HEK293 (cell line): ENCODE data around the gene GPRC5D.

Experiments
- CTCF ChIA-PET: fragments of 350-600 bp; formaldehyde crosslinking; extraction: SDS; loops from one replicate; lab custom pipeline; 2021; ENCODE audit warnings: antibody characterized with exemption; lab: Yijun Ruan, JAX
- POLR2A ChIA-PET: fragments of 300-600 bp; formaldehyde crosslinking; extraction: SDS; loops from one replicate; lab custom pipeline; 2020; ENCODE audit warnings: antibody characterized with exemption, inconsistent platforms; lab: Yijun Ruan, JAX
- H3K27ac ChIP-seq: fragments of 200-500 bp; sonication (Bioruptor generic); 2 replicates; pipeline ENCODE4 v1.5.1; 2014; ENCODE audit warnings: low read depth, low read length, control low read depth, inconsistent platforms; ENCODE audit errors: extremely low read depth
- H3K36me3 ChIP-seq, 2 experiments: fragments of 200-500 bp in 1 of 2; sonication (Bioruptor generic) in 1 of 2; 1 replicate in 1 of 2; 2 replicates in 1 of 2; pipeline ENCODE4 v1.5.1; 2014 to 2017; ENCODE audit warnings: inconsistent platforms in 2 of 2, low read length in 2 of 2; ENCODE audit not compliant: control insufficient read depth in 2 of 2, insufficient read depth in 1 of 2
- H3K4me1 ChIP-seq: fragments of 200-500 bp; sonication (Bioruptor generic); 2 replicates; pipeline ENCODE4 v1.5.1; 2014; ENCODE audit warnings: mild to moderate bottlenecking, low read length, inconsistent platforms; ENCODE audit not compliant: control insufficient read depth, insufficient read depth
- H3K4me3 ChIP-seq: 2 replicates; pipeline ENCODE4 v1.5.1; 2011; ENCODE audit warnings: low read depth, mild to moderate bottlenecking, control low read depth, low read length, moderate library complexity
- H3K9me3 ChIP-seq: fragments of 200-500 bp; sonication (Bioruptor generic); 2 replicates; pipeline ENCODE4 v1.5.1; 2014; ENCODE audit warnings: low read depth, low read length, inconsistent platforms; ENCODE audit not compliant: control insufficient read depth, insufficient read depth
- EGR2 ChIP-seq: fragments of 450-650 bp; formaldehyde crosslinking; IDR thresholded peaks from 2 replicates; pipeline ENCODE4 v1.5.1; 2016; ENCODE audit warnings: low read depth, missing biosample characterization, missing genetic modification characterization
- KLF8 ChIP-seq: fragments of 450-650 bp; formaldehyde crosslinking; IDR thresholded peaks from 2 replicates; pipeline ENCODE4 v1.5.1; 2016; ENCODE audit warnings: missing biosample characterization, missing genetic modification characterization
- KLF9 ChIP-seq: fragments of 450-650 bp; formaldehyde crosslinking; IDR thresholded peaks from 2 replicates; pipeline ENCODE4 v1.5.1; 2016; ENCODE audit warnings: missing biosample characterization, missing genetic modification characterization, low read depth
- MYNN ChIP-seq: fragments of 450-650 bp; formaldehyde crosslinking; IDR thresholded peaks from 2 replicates; pipeline ENCODE4 v1.5.1; 2016; ENCODE audit warnings: missing biosample characterization, missing genetic modification characterization, borderline replicate concordance
- PRDM4 ChIP-seq: fragments of 450-650 bp; formaldehyde crosslinking; IDR thresholded peaks from 2 replicates; pipeline ENCODE4 v1.5.1; 2017; ENCODE audit warnings: missing biosample characterization, missing genetic modification characterization
- ZFHX2 ChIP-seq: fragments of 450-650 bp; formaldehyde crosslinking; conservative IDR thresholded peaks from 2 replicates; pipeline ENCODE4 v1.5.1; 2016; ENCODE audit warnings: missing biosample characterization, missing genetic modification characterization
- ZNF10 ChIP-seq: fragments of 450-650 bp; formaldehyde crosslinking; IDR thresholded peaks from 2 replicates; pipeline ENCODE4 v1.5.1; 2017; ENCODE audit warnings: missing biosample characterization, missing genetic modification characterization
- ZNF114 ChIP-seq: fragments of 450-650 bp; formaldehyde crosslinking; IDR thresholded peaks from 2 replicates; pipeline ENCODE4 v1.5.0; 2017; ENCODE audit warnings: missing biosample characterization, missing genetic modification characterization
- ZNF132 ChIP-seq: fragments of 450-650 bp; formaldehyde crosslinking; IDR thresholded peaks from 2 replicates; pipeline ENCODE4 v1.5.1; 2017; ENCODE audit warnings: missing biosample characterization, missing genetic modification characterization, borderline replicate concordance
- ZNF138 ChIP-seq: fragments of 450-650 bp; formaldehyde crosslinking; IDR thresholded peaks from 2 replicates; pipeline ENCODE4 v1.5.1; 2016; ENCODE audit warnings: missing biosample characterization, missing genetic modification characterization, borderline replicate concordance
- ZNF146 ChIP-seq: fragments of 450-650 bp; formaldehyde crosslinking; IDR thresholded peaks from 2 replicates; pipeline ENCODE4 v1.5.1; 2016; ENCODE audit warnings: missing biosample characterization, missing genetic modification characterization
- ZNF157 ChIP-seq: fragments of 450-650 bp; formaldehyde crosslinking; IDR thresholded peaks from 2 replicates; pipeline ENCODE4 v1.5.1; 2016; ENCODE audit warnings: missing biosample characterization, missing genetic modification characterization
- ZNF2 ChIP-seq: fragments of 450-650 bp; formaldehyde crosslinking; IDR thresholded peaks from 2 replicates; pipeline ENCODE4 v1.5.1; 2016; ENCODE audit warnings: missing biosample characterization, missing genetic modification characterization
- ZNF23 ChIP-seq: fragments of 450-650 bp; formaldehyde crosslinking; IDR thresholded peaks from 2 replicates; pipeline ENCODE4 v1.5.1; 2016; ENCODE audit warnings: missing biosample characterization, missing genetic modification characterization, borderline replicate concordance
- ZNF274 ChIP-seq, 2 experiments: fragments of 200-500 bp in 1 of 2; fragments of 450-650 bp in 1 of 2; sonication (Bioruptor generic) in 1 of 2; formaldehyde crosslinking in 1 of 2; IDR thresholded peaks; 2 replicates each; pipeline versions ENCODE4 v1.5.1 to v1.6.1; 2014 to 2016; ENCODE audit warnings: borderline replicate concordance in 1 of 2, inconsistent platforms in 1 of 2, low read length in 1 of 2, missing biosample characterization in 1 of 2, missing genetic modification characterization in 1 of 2
- ZNF311 ChIP-seq: fragments of 450-650 bp; formaldehyde crosslinking; IDR thresholded peaks from 2 replicates; pipeline ENCODE4 v1.5.1; 2017; ENCODE audit warnings: missing biosample characterization, missing genetic modification characterization, borderline replicate concordance
- ZNF350 ChIP-seq: fragments of 450-650 bp; formaldehyde crosslinking; IDR thresholded peaks from 2 replicates; pipeline ENCODE4 v1.5.0; 2017; ENCODE audit warnings: missing biosample characterization, mild to moderate bottlenecking, missing genetic modification characterization
- ZNF362 ChIP-seq: fragments of 450-650 bp; formaldehyde crosslinking; IDR thresholded peaks from 2 replicates; pipeline ENCODE4 v1.5.1; 2016; ENCODE audit warnings: missing biosample characterization, missing genetic modification characterization
- ZNF416 ChIP-seq: fragments of 450-650 bp; formaldehyde crosslinking; IDR thresholded peaks from 2 replicates; pipeline ENCODE4 v1.5.1; 2016; ENCODE audit warnings: missing biosample characterization, missing genetic modification characterization
- ZNF48 ChIP-seq: fragments of 450-650 bp; formaldehyde crosslinking; IDR thresholded peaks from 2 replicates; pipeline ENCODE4 v1.5.1; 2016; ENCODE audit warnings: missing biosample characterization, missing genetic modification characterization
- TF ChIP-seq, protein P1 (sequence below): fragments of 450-650 bp; formaldehyde crosslinking; IDR thresholded peaks from 2 replicates; pipeline ENCODE4 v1.5.1; 2016; ENCODE audit warnings: missing biosample characterization, missing genetic modification characterization, borderline replicate concordance
- TF ChIP-seq, protein P2 (sequence below): fragments of 450-650 bp; formaldehyde crosslinking; IDR thresholded peaks from 2 replicates; pipeline ENCODE4 v1.5.1; 2016; ENCODE audit warnings: missing biosample characterization, missing genetic modification characterization
- TF ChIP-seq, protein P3 (sequence below): fragments of 450-650 bp; formaldehyde crosslinking; IDR thresholded peaks from 2 replicates; pipeline ENCODE4 v1.5.1; 2016; ENCODE audit warnings: missing biosample characterization, missing genetic modification characterization

GPRC5D gene

GRCh38 chr12:12960639-12961209 is 8.8 kb upstream of the GPRC5D start:
- no peak overlapping the region for H3K27ac ChIP-seq
- ChIA-PET CTCF (no interaction called here), POLR2A (no interaction called here)
- no peak overlapping the region for H3K4me3 ChIP-seq
- H3K9me3 ChIP-seq, result no peaks in the 10 kb centered on the region
- H3K36me3 ChIP-seq, result no peaks in the 10 kb centered on the region
- H3K4me1 ChIP-seq, result no peaks in the 10 kb centered on the region
- TF ChIP-seq PRDM4 (tag by site-specific recombination), result no peak
- TF ChIP-seq, protein P1, sequence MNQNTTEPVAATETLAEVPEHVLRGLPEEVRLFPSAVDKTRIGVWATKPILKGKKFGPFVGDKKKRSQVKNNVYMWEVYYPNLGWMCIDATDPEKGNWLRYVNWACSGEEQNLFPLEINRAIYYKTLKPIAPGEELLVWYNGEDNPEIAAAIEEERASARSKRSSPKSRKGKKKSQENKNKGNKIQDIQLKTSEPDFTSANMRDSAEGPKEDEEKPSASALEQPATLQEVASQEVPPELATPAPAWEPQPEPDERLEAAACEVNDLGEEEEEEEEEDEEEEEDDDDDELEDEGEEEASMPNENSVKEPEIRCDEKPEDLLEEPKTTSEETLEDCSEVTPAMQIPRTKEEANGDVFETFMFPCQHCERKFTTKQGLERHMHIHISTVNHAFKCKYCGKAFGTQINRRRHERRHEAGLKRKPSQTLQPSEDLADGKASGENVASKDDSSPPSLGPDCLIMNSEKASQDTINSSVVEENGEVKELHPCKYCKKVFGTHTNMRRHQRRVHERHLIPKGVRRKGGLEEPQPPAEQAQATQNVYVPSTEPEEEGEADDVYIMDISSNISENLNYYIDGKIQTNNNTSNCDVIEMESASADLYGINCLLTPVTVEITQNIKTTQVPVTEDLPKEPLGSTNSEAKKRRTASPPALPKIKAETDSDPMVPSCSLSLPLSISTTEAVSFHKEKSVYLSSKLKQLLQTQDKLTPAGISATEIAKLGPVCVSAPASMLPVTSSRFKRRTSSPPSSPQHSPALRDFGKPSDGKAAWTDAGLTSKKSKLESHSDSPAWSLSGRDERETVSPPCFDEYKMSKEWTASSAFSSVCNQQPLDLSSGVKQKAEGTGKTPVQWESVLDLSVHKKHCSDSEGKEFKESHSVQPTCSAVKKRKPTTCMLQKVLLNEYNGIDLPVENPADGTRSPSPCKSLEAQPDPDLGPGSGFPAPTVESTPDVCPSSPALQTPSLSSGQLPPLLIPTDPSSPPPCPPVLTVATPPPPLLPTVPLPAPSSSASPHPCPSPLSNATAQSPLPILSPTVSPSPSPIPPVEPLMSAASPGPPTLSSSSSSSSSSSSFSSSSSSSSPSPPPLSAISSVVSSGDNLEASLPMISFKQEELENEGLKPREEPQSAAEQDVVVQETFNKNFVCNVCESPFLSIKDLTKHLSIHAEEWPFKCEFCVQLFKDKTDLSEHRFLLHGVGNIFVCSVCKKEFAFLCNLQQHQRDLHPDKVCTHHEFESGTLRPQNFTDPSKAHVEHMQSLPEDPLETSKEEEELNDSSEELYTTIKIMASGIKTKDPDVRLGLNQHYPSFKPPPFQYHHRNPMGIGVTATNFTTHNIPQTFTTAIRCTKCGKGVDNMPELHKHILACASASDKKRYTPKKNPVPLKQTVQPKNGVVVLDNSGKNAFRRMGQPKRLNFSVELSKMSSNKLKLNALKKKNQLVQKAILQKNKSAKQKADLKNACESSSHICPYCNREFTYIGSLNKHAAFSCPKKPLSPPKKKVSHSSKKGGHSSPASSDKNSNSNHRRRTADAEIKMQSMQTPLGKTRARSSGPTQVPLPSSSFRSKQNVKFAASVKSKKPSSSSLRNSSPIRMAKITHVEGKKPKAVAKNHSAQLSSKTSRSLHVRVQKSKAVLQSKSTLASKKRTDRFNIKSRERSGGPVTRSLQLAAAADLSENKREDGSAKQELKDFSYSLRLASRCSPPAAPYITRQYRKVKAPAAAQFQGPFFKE, result no peak
- TF ChIP-seq ZNF2 (tag by site-specific recombination), result no peak
- TF ChIP-seq ZNF132 (tag by site-specific recombination), result no peak
- TF ChIP-seq MYNN, result no peak
- no peak for TF ChIP-seq ZNF416 (tag by site-specific recombination)
- TF ChIP-seq ZNF362, result no peak
- TF ChIP-seq ZNF146 (tag by site-specific recombination), result no peak
- no peak for TF ChIP-seq ZNF114
- TF ChIP-seq ZFHX2 (tag by site-specific recombination), result no peak

DNA sequence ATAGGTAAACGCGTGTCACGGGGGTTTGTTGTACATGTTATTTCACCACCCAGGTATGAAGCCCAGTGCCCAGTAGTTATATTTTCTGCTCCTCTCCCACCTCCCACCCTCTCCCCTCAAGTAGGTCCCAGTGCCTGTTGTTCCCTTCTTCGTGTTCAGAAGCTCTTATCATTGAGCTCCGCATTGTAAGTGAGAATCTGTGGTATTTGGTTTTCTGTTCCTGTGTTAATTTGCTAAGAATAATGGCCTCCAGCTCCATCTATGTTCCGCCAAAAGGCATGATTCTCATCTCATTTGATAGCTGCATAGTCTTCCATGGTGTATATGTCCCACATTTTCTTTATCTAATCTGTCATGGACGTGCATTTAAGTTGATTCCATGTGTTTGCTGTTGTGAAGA is 6.9 kb upstream of the GPRC5D start:
- TF ChIP-seq ZNF350 (tag by site-specific recombination), result no peak
- TF ChIP-seq KLF9 (tag by site-specific recombination), result no peak
- no peak for TF ChIP-seq KLF8
- no peak for TF ChIP-seq ZNF311 (tag by site-specific recombination)
- TF ChIP-seq EGR2 (tag by site-specific recombination), result no peak
- TF ChIP-seq ZNF23 (tag by site-specific recombination), result no peak
- TF ChIP-seq, protein P2, sequence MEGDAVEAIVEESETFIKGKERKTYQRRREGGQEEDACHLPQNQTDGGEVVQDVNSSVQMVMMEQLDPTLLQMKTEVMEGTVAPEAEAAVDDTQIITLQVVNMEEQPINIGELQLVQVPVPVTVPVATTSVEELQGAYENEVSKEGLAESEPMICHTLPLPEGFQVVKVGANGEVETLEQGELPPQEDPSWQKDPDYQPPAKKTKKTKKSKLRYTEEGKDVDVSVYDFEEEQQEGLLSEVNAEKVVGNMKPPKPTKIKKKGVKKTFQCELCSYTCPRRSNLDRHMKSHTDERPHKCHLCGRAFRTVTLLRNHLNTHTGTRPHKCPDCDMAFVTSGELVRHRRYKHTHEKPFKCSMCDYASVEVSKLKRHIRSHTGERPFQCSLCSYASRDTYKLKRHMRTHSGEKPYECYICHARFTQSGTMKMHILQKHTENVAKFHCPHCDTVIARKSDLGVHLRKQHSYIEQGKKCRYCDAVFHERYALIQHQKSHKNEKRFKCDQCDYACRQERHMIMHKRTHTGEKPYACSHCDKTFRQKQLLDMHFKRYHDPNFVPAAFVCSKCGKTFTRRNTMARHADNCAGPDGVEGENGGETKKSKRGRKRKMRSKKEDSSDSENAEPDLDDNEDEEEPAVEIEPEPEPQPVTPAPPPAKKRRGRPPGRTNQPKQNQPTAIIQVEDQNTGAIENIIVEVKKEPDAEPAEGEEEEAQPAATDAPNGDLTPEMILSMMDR (tag by site-specific recombination), result no peak
- TF ChIP-seq ZNF274 (IDR thresholded peaks at IDR 0.05; ENCODE audit: low read length), result no peak
- no peak for TF ChIP-seq ZNF274 (tag by site-specific recombination; IDR thresholded peaks at IDR 0.05; ENCODE audit: borderline replicate concordance)
- TF ChIP-seq ZNF48 (tag by site-specific recombination), result no peak
- no peak for TF ChIP-seq ZFHX2 (tag by site-specific recombination)
- TF ChIP-seq ZNF157 (tag by site-specific recombination), result no peak
- no peak for TF ChIP-seq ZNF10
- no peak for TF ChIP-seq ZNF138
- TF ChIP-seq, protein P3, sequence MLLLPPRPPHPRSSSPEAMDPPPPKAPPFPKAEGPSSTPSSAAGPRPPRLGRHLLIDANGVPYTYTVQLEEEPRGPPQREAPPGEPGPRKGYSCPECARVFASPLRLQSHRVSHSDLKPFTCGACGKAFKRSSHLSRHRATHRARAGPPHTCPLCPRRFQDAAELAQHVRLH (tag by site-specific recombination), result no peak
- ChIA-PET POLR2A (interaction anchor here (0.5 kb wide), 1 partner anchor 222 kb away, joined by 3 read pairs; no protein-coding TSS in a partner anchor), CTCF (interaction anchor here (1.4 kb wide), 1 partner anchor 252 kb away, joined by 4 read pairs; no protein-coding TSS in a partner anchor)
- no peaks in the 10 kb centered on the region for H3K9me3 ChIP-seq
- H3K4me3 ChIP-seq, result no peak overlapping the region
- no peaks in the 10 kb centered on the region for H3K4me1 ChIP-seq
- H3K27ac ChIP-seq, result no peak overlapping the region
- no peaks in the 10 kb centered on the region for H3K36me3 ChIP-seq
